ENCODE results near the gene EIF4G1. TPM values are rescaled to one million over a fixed set of nuclear protein-coding genes. Genes with fewer than 3 reads are reported as not detected.

Gene EIF4G1
- total RNA-seq, 4 donors from 2014 or later = 233 to 431 (median 300) TPM

DNA sequence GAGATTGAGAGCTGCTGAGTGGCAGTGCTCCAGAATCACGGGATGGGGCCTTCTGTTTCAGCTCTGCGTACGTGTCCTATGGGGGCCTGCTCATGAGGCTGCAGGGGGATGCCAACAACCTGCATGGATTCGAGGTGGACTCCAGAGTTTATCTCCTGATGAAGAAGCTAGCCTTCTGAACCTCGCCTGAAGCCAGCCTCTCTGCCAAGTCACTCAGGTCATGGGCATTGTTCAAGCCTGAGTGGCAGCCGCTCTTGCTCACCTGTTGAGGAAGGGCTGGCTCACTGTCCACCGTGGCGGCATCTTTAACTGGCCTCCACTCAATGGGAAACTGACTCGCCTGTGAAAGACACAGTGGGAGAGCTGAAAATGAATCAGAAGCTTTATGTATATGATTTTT lies 53.7 kb downstream of the EIF4G1 start:
- no peaks in the 10 kb centered on the region for H3K9me3 ChIP-seq
- no peaks in the 10 kb centered on the region for H3K27me3 ChIP-seq
- TF ChIP-seq EP300 (IDR thresholded peaks at IDR 0.05) = no peak
- TF ChIP-seq, protein P1, sequence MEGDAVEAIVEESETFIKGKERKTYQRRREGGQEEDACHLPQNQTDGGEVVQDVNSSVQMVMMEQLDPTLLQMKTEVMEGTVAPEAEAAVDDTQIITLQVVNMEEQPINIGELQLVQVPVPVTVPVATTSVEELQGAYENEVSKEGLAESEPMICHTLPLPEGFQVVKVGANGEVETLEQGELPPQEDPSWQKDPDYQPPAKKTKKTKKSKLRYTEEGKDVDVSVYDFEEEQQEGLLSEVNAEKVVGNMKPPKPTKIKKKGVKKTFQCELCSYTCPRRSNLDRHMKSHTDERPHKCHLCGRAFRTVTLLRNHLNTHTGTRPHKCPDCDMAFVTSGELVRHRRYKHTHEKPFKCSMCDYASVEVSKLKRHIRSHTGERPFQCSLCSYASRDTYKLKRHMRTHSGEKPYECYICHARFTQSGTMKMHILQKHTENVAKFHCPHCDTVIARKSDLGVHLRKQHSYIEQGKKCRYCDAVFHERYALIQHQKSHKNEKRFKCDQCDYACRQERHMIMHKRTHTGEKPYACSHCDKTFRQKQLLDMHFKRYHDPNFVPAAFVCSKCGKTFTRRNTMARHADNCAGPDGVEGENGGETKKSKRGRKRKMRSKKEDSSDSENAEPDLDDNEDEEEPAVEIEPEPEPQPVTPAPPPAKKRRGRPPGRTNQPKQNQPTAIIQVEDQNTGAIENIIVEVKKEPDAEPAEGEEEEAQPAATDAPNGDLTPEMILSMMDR (IDR thresholded peaks at IDR 0.05) = no peak
- no peak for TF ChIP-seq POLR2A (IDR thresholded peaks at IDR 0.05)
- TF ChIP-seq POLR2AphosphoS5 (IDR thresholded peaks at IDR 0.05) = no peak
- peaks cover 0 to 46% of the 10 kb centered on the region in 2 donors for H3K36me3 ChIP-seq
- WGBS, 2 donors (ENCODE audit: low coverage in 1 of 2) = 75 to 79% methylated on average over 4 of the region's 9 CpGs
- H3K4me3 ChIP-seq = no peak overlapping the region
- H3K27ac ChIP-seq = no peak overlapping the region
- no peak for ATAC-seq
- H3K4me1 ChIP-seq = peaks cover 0 to 51% (median 14%) of the 10 kb centered on the region in 3 donors

GRCh38 chr3:184368586-184369183 lies 54.3 kb downstream of the EIF4G1 start:
- no peak for ATAC-seq
- Histone ChIP-seq H3K9me3 (no peaks in the 10 kb centered on the region), H3K4me1 (peaks cover 0 to 47% (median 12%) of the 10 kb centered on the region in 3 donors), H3K36me3 (peaks cover 0 to 46% of the 10 kb centered on the region in 2 donors), H3K4me3 (no peak overlapping the region), H3K27ac (peak overlapping the region in 3 of 4 donors; percentile 9 to 41 (median 20)), H3K27me3 (no peaks in the 10 kb centered on the region)
- 38 to 48% methylated on average over 2 of the region's 3 CpGs for WGBS, 2 donors (ENCODE audit: low coverage in 1 of 2)
- TF ChIP-seq EP300 (IDR thresholded peaks at IDR 0.05) (no peak), POLR2A (IDR thresholded peaks at IDR 0.05) (no peak), POLR2AphosphoS5 (IDR thresholded peaks at IDR 0.05) (no peak)

DNA sequence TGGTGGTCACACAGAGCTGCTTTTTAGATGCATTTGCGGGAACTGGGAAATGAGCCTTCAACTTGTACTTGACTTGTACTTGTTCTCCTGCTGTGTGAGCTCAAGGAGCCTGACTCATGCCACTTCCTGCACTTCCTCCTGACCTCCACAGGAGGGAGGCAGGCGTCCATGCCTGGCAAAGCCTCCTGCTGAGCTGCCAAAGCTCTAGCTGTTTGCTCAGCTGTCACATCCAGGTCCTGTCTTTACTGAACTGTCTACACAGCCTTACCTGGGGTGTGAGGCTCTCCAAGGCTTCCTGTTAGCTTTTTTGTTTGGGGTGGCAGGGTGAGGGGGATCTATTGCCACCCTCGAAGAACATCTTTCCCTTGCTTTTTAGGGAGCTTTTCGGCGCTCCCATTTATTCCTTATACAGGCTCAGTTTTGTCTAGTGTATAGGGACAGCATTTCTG lies 57.2 kb downstream of the EIF4G1 start:
- peaks cover 0 to 31% of the 10 kb centered on the region in 2 donors for H3K36me3 ChIP-seq
- ATAC-seq = peak; percentile 84
- peaks cover 7% of the 10 kb centered on the region for H3K27me3 ChIP-seq
- TF ChIP-seq POLR2AphosphoS5 (IDR thresholded peaks at IDR 0.05) (peak; percentile 74), POLR2A (IDR thresholded peaks at IDR 0.05) (no peak), EP300 (IDR thresholded peaks at IDR 0.05) (no peak)
- TF ChIP-seq, protein P1 (IDR thresholded peaks at IDR 0.05) = peak in 3 of 4 experiments; percentile 91 to 94 (median 91)
- WGBS, 2 donors (ENCODE audit: low coverage in 1 of 2) = 0 to 41% methylated on average over 1 to 5 of the region's 5 CpGs
- no peak overlapping the region for H3K27ac ChIP-seq
- no peaks in the 10 kb centered on the region for H3K9me3 ChIP-seq
- no peak overlapping the region for H3K4me3 ChIP-seq
- H3K4me1 ChIP-seq = peaks cover 0 to 30% (median 8%) of the 10 kb centered on the region in 3 donors

DNA sequence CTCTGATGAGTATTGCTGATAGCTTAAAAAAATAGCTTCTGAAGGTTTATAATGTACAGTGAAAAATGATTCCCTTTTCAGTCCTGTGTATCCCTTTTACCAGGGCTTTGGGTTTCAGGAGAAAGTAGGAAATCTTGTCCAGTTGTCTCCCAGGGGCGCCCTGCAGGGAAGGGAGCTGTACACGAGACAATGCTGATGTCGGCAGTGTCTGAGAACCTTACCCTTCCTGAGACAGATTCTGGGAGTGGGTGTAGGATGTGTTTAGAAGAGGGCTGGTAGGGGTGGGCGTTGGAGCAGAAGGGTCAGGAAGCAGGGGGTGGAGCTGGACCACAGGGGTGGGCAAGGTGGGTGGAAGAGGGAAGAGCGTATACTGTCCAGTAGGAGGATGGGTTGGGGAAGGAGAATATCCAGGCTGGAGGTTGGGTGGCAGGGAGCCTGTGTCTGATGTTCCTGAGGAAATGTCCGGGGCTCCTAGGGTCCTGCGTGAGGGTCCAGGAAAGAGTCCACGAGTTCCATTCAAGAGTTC lies 58.0 kb downstream of the EIF4G1 start:
- H3K36me3 ChIP-seq = peaks cover 0 to 24% of the 10 kb centered on the region in 2 donors
- peaks cover 14% of the 10 kb centered on the region for H3K27me3 ChIP-seq
- peaks cover 0 to 33% (median 8%) of the 10 kb centered on the region in 3 donors for H3K4me1 ChIP-seq
- H3K27ac ChIP-seq = no peak overlapping the region
- no peak for ATAC-seq
- 67% methylated on average over 7 of the region's 8 CpGs; no CpG with 5 or more reads in 1 of the 2 donors for WGBS, 2 donors (ENCODE audit: low coverage in 1 of 2)
- no peaks in the 10 kb centered on the region for H3K9me3 ChIP-seq
- H3K4me3 ChIP-seq = no peak overlapping the region
- TF ChIP-seq EP300 (IDR thresholded peaks at IDR 0.05) = no peak
- TF ChIP-seq POLR2A (IDR thresholded peaks at IDR 0.05) = no peak
- TF ChIP-seq POLR2AphosphoS5 (IDR thresholded peaks at IDR 0.05) = no peak
- TF ChIP-seq, protein P1 (IDR thresholded peaks at IDR 0.05) = no peak

- TF ChIP-seq, protein P1 (IDR thresholded peaks at IDR 0.05) = no peak
- no peak for TF ChIP-seq EP300 (IDR thresholded peaks at IDR 0.05)
- TF ChIP-seq POLR2A (IDR thresholded peaks at IDR 0.05) = no peak
- no peak for TF ChIP-seq POLR2AphosphoS5 (IDR thresholded peaks at IDR 0.05)
- Histone ChIP-seq H3K4me3 (no peak overlapping the region), H3K4me1 (peaks cover 0 to 38% (median 8%) of the 10 kb centered on the region in 3 donors), H3K27ac (no peak overlapping the region), H3K9me3 (no peaks in the 10 kb centered on the region), H3K36me3 (peaks cover 0 to 18% of the 10 kb centered on the region in 2 donors), H3K27me3 (peaks cover 19% of the 10 kb centered on the region)
- WGBS, 2 donors (ENCODE audit: low coverage in 1 of 2) = no CpG with 5 or more reads among the region's 5 CpGs
- ATAC-seq = no peak
Observed at GRCh38 chr3:184372911-184373310, 58.5 kb downstream of the EIF4G1 start.

Data from gastroesophageal sphincter (tissue), 4 donors.